ENCODE data around the gene PTPRD.

GRCh38 chr9:9670454-9670853 is 942.3 kb downstream of the PTPRD start:
- no peak for TF ChIP-seq CTCF (IDR thresholded peaks at IDR 0.05)
- TF ChIP-seq EZH2 (IDR thresholded peaks at IDR 0.05), result no peak

All from neural progenitor cell (in vitro differentiated cells).